Stimulated activated CD8-positive, alpha-beta memory T cell treated with anti-CD3 and anti-CD28 coated beads, Interleukin-2, amount 100 ng/mL, for 48 hours (primary cell): ENCODE data around the gene ANKRD31.

Experiments
- DNase-seq, 2 donors: peaks; one replicate each; pipeline ENCODE4 v3.0.0-alpha.2; 2020; ENCODE audit warnings: low read depth in 2 of 2

ANKRD31 gene

DNA sequence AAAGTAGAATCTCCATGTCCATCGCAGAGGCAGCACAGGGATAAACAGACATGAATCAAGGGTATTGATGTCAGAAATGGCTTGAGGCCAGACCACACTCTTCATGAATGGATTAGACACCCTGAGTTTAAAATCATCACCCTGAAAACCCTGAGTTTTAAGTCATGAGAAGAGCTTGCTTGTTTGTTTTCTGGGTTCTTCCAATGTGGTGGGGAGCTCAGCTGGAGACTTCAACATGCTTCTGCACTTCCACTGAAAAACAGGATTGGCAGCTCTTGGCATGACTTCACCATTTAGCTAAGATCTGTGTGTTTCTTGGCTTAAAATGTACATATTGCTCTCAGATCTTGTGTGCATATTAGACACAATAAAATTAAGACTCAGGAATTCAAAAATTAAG, 194.2 kb downstream of the ANKRD31 start:
- no peak for DNase-seq

DNA sequence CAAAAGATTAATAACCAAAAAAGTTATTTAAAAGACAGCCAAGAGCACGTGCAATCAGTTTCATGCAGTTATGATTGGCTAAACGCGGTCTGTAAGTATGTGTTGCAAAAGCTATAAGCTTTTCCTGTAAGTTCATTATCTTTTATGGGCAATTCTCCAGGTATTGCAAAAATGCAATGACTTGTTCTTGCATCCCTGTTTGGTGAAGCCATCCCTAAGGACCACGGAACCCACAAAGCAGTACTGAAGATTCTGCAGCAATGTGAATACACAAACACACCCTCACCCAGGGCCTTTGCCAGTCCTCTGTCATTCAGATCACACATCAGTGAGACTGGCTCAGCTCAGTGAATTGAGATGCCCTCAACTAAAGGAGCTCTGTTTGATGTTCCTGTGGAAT, 195.7 kb downstream of the ANKRD31 start:
- no peak for DNase-seq

DNA sequence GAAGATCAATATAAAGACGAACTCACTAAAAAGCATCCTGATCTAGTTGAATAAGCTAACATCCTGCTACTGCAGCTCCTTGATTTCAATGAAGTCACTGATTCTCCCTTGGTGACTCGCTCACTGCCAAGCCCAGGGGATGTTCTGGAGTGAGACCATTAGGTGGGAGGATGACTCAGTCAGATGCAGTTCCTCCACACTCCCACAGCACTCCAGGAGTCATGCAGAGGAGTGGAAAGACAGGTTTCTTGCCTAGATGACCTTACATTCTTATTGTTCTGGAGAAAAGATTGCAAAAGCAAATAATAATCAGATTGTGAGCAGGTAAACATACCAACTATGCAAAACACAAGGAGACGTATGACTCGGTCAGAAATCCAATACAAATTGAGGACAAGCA, 199.6 kb downstream of the ANKRD31 start:
- DNase-seq = peak in 1 of 2 donors; percentile 21

DNA sequence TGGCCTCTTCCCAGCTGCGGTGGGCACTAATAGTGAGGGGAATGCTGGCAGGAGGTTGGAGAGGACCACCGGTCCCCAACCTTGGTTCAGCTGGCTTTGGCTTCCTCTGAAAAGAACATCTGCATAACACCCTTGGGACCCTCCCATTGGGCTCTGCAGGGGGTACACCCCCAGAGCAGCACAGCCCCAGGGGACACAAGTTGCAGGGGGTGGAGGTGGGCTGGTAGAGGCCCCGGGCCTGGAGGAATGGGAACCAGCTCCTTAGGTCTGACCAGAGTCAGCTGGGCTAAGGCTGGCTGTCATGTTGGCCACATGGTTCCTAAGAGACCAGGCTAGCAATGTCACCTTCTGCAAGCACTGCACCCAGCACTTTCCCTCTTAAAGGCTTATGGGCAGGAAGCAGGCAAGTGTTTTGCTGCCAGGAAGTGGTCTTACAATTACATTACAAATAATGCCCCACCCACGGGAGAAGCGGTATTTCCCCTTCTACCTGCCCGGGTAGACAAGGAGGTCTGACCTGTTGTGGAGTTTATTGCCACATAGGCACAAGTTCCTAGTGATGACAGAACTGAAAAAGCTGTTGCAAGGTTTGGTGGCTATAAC, 202.4 kb downstream of the ANKRD31 start:
- DNase-seq = peak in 1 of 2 donors; percentile 18

DNA sequence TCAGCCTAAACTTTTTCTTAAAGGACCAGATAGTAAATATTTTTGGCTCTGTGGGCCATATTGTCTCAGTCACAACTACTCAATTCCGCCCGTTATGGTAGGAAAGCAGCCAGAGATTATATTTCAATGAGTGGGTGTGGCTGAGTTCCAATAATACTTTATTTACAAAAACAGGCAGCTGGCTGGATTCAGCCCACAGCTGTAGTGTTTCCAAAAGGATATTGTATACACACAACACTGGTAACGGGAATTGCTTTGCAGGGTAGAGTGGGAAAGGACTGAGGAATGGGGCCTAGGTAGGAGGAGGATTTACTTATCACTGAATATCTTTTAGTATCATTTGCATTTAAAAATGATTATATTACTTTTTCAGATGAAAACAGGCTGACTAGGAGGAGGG, 205.3 kb downstream of the ANKRD31 start:
- DNase-seq = no peak

DNA sequence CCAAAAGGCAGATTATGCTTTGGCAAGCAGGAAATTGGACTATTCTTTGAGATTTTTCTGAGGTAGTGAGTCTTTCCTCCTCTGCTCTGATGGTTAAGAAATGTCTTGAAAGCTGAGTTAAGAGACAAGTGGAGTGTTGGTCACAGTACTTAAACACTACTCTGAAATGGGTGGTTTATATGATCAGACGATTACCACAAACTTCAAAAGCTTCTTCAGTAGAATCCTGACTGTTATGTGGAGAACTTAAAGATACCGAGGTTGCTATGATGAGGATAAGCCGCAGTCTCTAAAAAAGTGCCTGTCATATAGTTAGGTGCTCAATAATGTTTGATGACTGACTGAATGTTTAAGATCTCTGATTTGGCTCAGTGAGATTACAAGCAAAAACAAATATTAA, 208.6 kb downstream of the ANKRD31 start:
- no peak for DNase-seq

DNA sequence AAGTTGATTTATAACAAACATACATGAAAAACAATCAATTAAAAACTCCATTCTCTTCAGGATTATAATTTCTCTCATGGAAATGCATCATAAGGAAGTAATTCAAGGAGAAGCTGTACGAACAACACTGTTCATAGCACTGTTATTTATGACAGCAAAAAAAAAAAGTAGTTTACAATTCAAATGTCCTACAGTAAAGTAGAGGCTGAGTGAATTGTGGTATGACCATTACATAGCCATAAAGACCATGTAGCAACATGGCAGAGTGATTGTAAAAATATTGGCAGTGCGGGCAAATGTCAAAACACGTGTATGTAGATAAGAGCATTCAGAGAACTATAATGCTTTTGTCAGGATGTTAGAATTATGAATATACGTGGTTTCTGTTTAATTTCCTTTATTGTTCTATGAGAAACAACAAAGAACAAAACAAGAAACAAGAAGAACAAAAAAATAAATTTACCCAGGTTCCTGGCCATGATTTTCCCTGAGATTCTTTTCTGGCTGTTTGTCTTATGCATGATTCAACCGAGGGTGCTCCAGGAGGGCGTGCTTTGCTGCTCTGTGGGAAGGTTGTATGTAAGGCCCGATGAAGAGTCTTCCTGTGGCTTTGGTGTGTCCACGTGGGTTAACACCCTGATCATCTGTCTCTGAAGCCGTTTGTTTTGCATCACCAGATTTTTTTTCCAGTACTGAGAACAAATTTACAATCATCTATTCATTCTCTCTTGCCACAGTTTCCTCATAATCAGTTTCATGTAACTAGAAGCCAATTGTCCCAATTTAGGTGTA, 213.1 kb downstream of the ANKRD31 start:
- no peak for DNase-seq

DNA sequence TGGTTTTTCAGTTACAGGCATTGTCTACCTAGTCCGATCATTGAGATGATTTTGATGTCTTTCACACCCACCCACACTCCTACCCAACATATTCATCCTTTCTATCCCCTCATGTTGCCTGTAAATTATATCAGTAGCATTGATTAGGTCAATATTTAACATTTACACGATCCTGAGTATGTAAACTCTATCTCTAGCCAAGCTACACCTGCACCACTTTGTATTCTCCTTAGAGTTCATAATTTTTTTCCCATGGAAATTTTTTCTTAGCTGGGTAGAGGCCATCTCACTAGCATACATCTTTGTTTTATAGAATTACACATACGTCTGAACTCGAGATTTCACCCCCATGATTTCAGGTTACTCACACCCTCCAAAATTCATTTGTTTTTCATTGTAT, 214.9 kb downstream of the ANKRD31 start:
- DNase-seq = no peak

DNA sequence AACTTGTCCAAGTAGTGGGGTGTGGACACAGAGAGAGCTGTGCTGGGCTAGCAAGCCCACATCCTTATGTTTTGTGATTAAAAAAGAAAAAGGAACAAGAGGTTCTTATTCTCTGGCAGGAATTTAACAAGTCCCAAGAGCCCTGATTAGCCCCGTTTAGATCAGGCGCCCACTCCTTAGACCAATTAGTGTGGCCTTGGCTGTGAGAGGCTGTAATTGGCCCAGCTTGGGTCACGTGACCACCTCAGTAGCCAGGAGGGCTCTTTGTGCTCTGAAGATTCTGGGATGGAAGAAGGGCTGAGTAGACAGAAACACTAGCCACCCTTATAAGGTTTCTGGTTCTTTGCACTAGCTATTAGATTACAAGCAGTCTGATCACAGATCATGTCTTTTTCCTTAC, 215.5 kb downstream of the ANKRD31 start:
- DNase-seq = no peak

DNA sequence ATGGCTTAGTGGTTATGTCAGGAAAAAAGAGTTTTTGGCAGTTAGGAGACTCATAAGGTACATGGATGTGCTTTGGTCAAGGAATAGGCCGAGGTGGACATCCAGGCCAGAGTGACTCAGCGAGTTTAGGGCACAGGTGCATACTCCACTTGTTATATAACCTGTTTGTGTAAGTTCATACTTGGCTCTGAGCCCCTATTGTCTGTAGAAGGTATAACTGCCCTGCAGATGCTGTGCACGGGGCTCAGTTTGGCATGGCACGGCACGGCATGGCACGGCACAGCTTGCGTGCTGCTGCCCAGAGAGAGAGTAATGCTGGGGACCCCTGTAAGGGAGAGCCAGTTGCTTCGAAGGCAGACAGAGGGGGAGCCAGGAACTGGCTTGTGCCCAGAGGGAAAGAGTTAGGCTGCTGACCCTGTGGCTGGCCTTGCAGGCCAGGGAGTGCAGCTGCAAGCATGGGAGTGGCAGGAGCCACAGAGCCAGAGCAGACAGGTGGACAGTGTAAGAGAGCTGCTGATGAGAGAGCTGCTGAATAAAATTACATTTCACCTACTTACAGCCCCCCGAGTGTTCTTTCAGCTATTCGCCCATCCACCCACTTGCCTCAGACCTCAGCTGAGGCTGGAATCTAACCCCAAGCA, 216.5 kb downstream of the ANKRD31 start:
- no peak for DNase-seq

DNA sequence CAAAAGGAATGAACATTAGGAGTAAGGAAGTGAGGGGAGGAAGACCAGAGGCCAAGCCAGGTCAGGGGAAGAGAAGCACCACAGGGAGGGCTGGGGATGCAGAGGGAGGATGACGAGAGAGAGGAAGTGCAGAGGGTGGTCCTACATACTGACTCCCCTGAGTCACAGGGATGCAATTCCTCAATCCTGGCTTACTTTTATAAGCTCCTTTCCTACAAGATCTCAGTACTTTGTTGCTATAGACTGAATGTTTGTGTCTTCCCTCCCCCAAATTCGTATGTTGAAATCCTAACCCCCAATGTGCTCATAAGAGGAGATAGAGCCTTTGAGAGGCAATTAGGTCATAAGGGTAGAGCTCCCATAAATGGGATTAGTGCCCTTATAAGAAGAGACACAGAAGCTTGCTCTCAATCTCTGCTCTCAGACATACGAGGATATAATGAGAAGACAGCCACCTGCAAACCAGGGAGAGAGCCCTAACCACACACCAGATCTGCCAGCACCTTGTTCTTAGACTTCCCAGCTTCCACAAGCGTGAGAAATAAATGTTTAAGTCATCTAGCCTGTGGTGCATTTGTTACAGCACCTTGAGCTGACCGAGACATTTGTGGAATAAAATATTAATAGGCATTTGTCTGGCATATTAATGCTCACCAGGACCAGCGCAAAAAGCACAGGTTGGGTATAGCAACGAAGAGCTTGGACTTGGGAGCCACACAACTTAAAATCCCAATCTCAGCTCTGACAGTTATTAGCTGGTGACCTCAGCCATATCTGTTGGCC, 217.7 kb downstream of the ANKRD31 start:
- DNase-seq = no peak
